Nephron progenitor cell (in vitro differentiated cells): ENCODE results near the gene ZNHIT3.
"Not testable (repeated sequence)": the region's sequence is repeated elsewhere in the genome, so short reads cannot be mapped to it uniquely, and the experiment has no call there.

ENCODE experiments used
- DNase-seq: peaks from one replicate; pipeline ENCODE4 v3.0.0; 2021
- H3K27ac Mint-ChIP-seq: 2 replicates; pipeline ENCODE4 v1.8.0; 2021; ENCODE audit warnings: mild to moderate bottlenecking, moderate library complexity, mixed read lengths
- H3K27me3 Mint-ChIP-seq: 2 replicates; pipeline ENCODE4 v1.8.0; 2021; ENCODE audit warnings: mild to moderate bottlenecking, low read depth, mixed read lengths; ENCODE audit not compliant: poor library complexity
- H3K36me3 Mint-ChIP-seq: 2 replicates; pipeline ENCODE4 v1.8.0; 2021; ENCODE audit warnings: low read depth, mixed read lengths
- H3K4me1 Mint-ChIP-seq: 2 replicates; pipeline ENCODE4 v1.8.0; 2021; ENCODE audit warnings: mixed read lengths
- H3K4me3 Mint-ChIP-seq: 2 replicates; pipeline ENCODE4 v1.8.0; 2021; ENCODE audit warnings: mild to moderate bottlenecking, moderate library complexity, mixed read lengths
- H3K9me3 Mint-ChIP-seq: 2 replicates; pipeline ENCODE4 v1.8.0; 2021; ENCODE audit warnings: mild to moderate bottlenecking, moderate library complexity, mixed read lengths
- TF ChIP-seq, protein P1 (sequence below): fragments of 200-600 bp; sonication (generic); IDR thresholded peaks from 2 replicates; pipeline ENCODE4 v1.5.0; 2021; ENCODE audit warnings: antibody characterized with exemption

ZNHIT3 gene

DNA sequence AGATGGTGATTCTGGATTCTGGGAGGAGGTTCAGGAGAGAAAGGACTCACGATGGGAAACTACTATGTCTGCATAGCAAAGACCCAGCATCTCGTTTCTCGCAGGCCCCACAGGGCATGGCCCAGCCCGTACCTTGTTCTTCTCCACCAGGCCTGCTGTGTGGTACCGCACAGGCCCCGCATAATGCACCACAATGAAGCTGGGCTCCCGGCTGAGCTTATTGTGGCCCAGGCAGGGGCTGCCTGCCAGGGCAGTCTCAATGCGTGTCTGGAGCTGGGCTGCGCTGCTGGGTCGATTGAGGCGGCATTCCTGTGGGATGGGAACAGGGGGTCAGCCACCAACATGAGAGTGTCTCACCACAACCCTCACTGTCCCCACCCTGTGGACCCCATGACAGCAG lies 20.4 kb downstream of the ZNHIT3 start:
- peaks cover 48% of the 10 kb centered on the region for H3K36me3 Mint-ChIP-seq
- DNase-seq, result no peak
- H3K9me3 Mint-ChIP-seq, result no peaks in the 10 kb centered on the region
- H3K27me3 Mint-ChIP-seq, result peaks cover 5% of the 10 kb centered on the region
- no peak overlapping the region for H3K4me3 Mint-ChIP-seq
- H3K4me1 Mint-ChIP-seq, result peaks cover 6% of the 10 kb centered on the region
- H3K27ac Mint-ChIP-seq, result no peak overlapping the region
- TF ChIP-seq, protein P1, sequence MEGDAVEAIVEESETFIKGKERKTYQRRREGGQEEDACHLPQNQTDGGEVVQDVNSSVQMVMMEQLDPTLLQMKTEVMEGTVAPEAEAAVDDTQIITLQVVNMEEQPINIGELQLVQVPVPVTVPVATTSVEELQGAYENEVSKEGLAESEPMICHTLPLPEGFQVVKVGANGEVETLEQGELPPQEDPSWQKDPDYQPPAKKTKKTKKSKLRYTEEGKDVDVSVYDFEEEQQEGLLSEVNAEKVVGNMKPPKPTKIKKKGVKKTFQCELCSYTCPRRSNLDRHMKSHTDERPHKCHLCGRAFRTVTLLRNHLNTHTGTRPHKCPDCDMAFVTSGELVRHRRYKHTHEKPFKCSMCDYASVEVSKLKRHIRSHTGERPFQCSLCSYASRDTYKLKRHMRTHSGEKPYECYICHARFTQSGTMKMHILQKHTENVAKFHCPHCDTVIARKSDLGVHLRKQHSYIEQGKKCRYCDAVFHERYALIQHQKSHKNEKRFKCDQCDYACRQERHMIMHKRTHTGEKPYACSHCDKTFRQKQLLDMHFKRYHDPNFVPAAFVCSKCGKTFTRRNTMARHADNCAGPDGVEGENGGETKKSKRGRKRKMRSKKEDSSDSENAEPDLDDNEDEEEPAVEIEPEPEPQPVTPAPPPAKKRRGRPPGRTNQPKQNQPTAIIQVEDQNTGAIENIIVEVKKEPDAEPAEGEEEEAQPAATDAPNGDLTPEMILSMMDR, result no peak

DNA sequence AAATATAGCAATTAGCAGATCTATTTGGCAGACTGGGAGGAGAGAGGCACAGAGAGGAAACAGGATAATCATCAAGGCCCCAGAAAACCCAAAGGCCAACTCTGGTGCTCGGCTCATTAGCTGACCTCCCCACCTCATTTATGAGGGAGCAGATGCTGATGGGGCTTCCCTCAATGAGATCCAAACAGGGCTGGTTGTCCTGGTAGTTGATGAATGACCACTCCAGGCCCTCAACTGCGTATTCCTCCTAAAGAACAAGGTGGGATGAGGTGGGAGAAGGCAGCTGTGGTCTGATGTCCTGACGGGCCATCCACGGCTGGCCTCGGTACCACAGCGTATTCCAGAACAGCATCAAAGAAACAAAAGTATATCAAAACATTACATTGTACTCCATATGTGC lies 20.8 kb downstream of the ZNHIT3 start:
- peaks cover 5% of the 10 kb centered on the region for H3K27me3 Mint-ChIP-seq
- peaks cover 6% of the 10 kb centered on the region for H3K4me1 Mint-ChIP-seq
- no peak for DNase-seq
- H3K9me3 Mint-ChIP-seq, result no peaks in the 10 kb centered on the region
- H3K36me3 Mint-ChIP-seq, result peaks cover 44% of the 10 kb centered on the region
- peak overlapping the region; percentile 25 for H3K27ac Mint-ChIP-seq
- TF ChIP-seq, protein P1, result no peak
- no peak overlapping the region for H3K4me3 Mint-ChIP-seq

DNA sequence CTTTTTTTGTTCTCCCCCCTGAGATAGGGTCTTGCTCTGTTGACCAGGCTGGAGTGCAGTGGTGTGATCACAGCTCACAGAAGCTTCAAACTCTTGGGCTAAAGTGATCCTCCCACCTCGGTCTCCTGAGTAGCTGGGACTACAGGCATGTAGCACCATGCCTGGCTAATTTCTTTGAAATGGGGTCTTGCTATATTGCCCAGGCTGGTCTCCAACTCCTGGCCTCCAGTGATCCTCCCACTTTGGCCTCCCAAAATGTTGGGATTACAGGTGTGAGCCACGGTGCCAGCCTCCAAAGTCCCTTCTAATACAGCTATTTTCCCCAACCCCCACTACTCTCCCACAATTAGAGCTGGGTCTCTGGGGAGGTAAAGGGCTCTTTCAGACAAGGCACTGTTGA lies 22.0 kb downstream of the ZNHIT3 start:
- peaks cover 32% of the 10 kb centered on the region for H3K36me3 Mint-ChIP-seq
- H3K4me1 Mint-ChIP-seq, H3K9me3 Mint-ChIP-seq, DNase-seq, H3K27me3 Mint-ChIP-seq, H3K4me3 Mint-ChIP-seq: not testable (repeated sequence)
- H3K27ac Mint-ChIP-seq, result peak overlapping the region; percentile 17

- Mint-ChIP-seq H3K36me3 (peaks cover 29% of the 10 kb centered on the region), H3K27me3 (peaks cover 2% of the 10 kb centered on the region), H3K4me1 (no peaks in the 10 kb centered on the region), H3K4me3 (no peak overlapping the region), H3K27ac (no peak overlapping the region), H3K9me3 (no peaks in the 10 kb centered on the region)
- DNase-seq, result no peak
- TF ChIP-seq, protein P1, result no peak
Observed at GRCh38 chr17:36509272-36509985, 22.9 kb downstream of the ZNHIT3 start.

DNA sequence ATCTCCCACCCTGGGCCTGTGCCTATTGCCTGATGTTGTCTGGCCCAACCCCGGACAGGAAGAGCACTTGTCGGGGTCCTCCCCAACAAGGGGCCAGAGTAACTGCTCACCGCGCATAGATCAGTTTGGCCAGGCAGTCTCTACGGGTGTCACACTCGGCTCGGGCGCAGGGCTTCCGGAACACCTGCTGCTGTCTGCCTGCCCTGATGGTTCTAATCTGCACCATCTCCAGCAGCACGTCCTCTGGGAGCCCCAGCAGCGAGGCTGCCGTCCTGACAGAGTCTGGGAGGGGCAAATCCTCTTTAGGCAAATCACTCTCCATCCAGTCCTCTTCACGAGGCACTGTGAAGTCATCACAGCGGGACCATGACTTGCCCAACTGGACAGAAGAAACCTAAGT lies 24.2 kb downstream of the ZNHIT3 start:
- peaks cover 5% of the 10 kb centered on the region for H3K27me3 Mint-ChIP-seq
- H3K36me3 Mint-ChIP-seq, result peaks cover 28% of the 10 kb centered on the region
- H3K4me3 Mint-ChIP-seq, result no peak overlapping the region
- no peaks in the 10 kb centered on the region for H3K9me3 Mint-ChIP-seq
- H3K4me1 Mint-ChIP-seq, result no peaks in the 10 kb centered on the region
- TF ChIP-seq, protein P1, result no peak
- H3K27ac Mint-ChIP-seq, result no peak overlapping the region
- DNase-seq, result no peak

- Mint-ChIP-seq H3K4me3 (no peak overlapping the region), H3K27me3 (peaks cover 5% of the 10 kb centered on the region), H3K4me1 (no peaks in the 10 kb centered on the region), H3K27ac (no peak overlapping the region), H3K9me3 (no peaks in the 10 kb centered on the region), H3K36me3 (peaks cover 28% of the 10 kb centered on the region)
- TF ChIP-seq, protein P1, result no peak
- no peak for DNase-seq
Observed at GRCh38 chr17:36511216-36511615, 24.7 kb downstream of the ZNHIT3 start.
